Kidney epithelial cell (primary cell): ENCODE measurements around the gene DGAT2L6. TPM values are rescaled to one million over a fixed set of nuclear protein-coding genes. Genes with fewer than 3 reads are reported as not detected.

Experiments
- DNase-seq: peaks from one replicate; pipeline ENCODE4 v3.0.0-alpha.2; 2010; ENCODE audit warnings: low read depth
- H3K27me3 ChIP-seq: 2 replicates; pipeline ENCODE4 v1.6.0; 2011; ENCODE audit warnings: low read length; ENCODE audit not compliant: control insufficient read depth, insufficient read depth
- H3K36me3 ChIP-seq: 2 replicates; pipeline ENCODE4 v1.5.1; 2011; ENCODE audit warnings: low read length; ENCODE audit not compliant: control insufficient read depth, insufficient read depth
- H3K4me3 ChIP-seq: 2 replicates; pipeline ENCODE4 v1.5.1; 2011; ENCODE audit warnings: low read depth, mild to moderate bottlenecking, control low read depth, low read length
- CTCF ChIP-seq: IDR thresholded peaks from 2 replicates; pipeline ENCODE4 v1.5.1; 2011; ENCODE audit warnings: mild to moderate bottlenecking, moderate library complexity, low read length, control low read depth, inconsistent platforms; ENCODE audit not compliant: insufficient read depth, poor library complexity, severe bottlenecking
- total RNA-seq: library from RNA; depleted of rRNA; stranded (reverse); fragments of >200 nt; gene quantifications from 2 replicates; pipeline ENCODE4 v1.2.3, GENCODE V29; 2015

The DGAT2L6 gene
- total RNA-seq, 1 donor from 2014 or later: not detected

GRCh38 chrX:70133303-70134115, 43.8 kb upstream of the DGAT2L6 start, which contains the start of gene IGBP1:
TSS of gene IGBP1 (plus strand) at chrX:70133447. CDS start at chrX:70133948, 501 bp downstream.
- no peaks in the 10 kb centered on the region for H3K36me3 ChIP-seq
- H3K4me3 ChIP-seq: peak within 1 kb of the TSS; percentile 86
- no peaks in the 10 kb centered on the region for H3K27me3 ChIP-seq
- peak; percentile 61 for DNase-seq
- peak; percentile 67 for TF ChIP-seq CTCF

GRCh38 chrX:70134116-70134477, 43.2 kb upstream of the DGAT2L6 start:
- H3K4me3 ChIP-seq: peak overlapping the region; percentile 86
- no peak for TF ChIP-seq CTCF
- no peak for DNase-seq
- no peaks in the 10 kb centered on the region for H3K27me3 ChIP-seq
- H3K36me3 ChIP-seq: no peaks in the 10 kb centered on the region

- DNase-seq: no peak
- Histone ChIP-seq H3K27me3 (no peaks in the 10 kb centered on the region), H3K36me3 (no peaks in the 10 kb centered on the region), H3K4me3 (no peak overlapping the region)
- TF ChIP-seq CTCF: no peak
Observed at GRCh38 chrX:70138622-70139021, 38.7 kb upstream of the DGAT2L6 start.

- no peak for TF ChIP-seq CTCF
- no peak for DNase-seq
- Histone ChIP-seq H3K36me3 (no peaks in the 10 kb centered on the region), H3K27me3 (no peaks in the 10 kb centered on the region), H3K4me3 (no peak overlapping the region)
Observed at GRCh38 chrX:70139736-70140135, 37.5 kb upstream of the DGAT2L6 start.

- Histone ChIP-seq H3K27me3 (no peaks in the 10 kb centered on the region), H3K4me3 (no peak overlapping the region), H3K36me3 (no peaks in the 10 kb centered on the region)
- no peak for TF ChIP-seq CTCF
- DNase-seq: no peak
Observed at GRCh38 chrX:70141373-70141772, 35.9 kb upstream of the DGAT2L6 start.
